IPS-NIHi7 (cell line): Measurements from ENCODE around the gene GSPT2.
"Not testable (repeated sequence)": the region's sequence is repeated elsewhere in the genome, so short reads cannot be mapped to it uniquely, and the experiment has no call there.

Experiments
- DNase-seq: peaks from one replicate; pipeline ENCODE4 v3.0.0; 2012; ENCODE audit warnings: mixed read lengths; ENCODE audit errors: extremely low spot score

GSPT2 gene

GRCh38 chrX:51743179-51743957 is at the start of gene GSPT2:
Gene GSPT2 (plus strand): TSS chrX:51743442. CDS start chrX:51743627, 185 bp downstream.
- DNase-seq, result peak; percentile 55

- DNase-seq, result no peak
These were observed 49.0 kb upstream of the GSPT2 start for GRCh38 chrX:51694254-51694653.

- no peak for DNase-seq
These were observed 45.8 kb upstream of the GSPT2 start for GRCh38 chrX:51697397-51697796.

GRCh38 chrX:51710277-51711164 is 32.7 kb upstream of the GSPT2 start, which contains the start of gene CENPVL1:
Gene CENPVL1 (plus strand): TSS chrX:51710512. CDS start chrX:51710512, 0 bp downstream.
- DNase-seq, result not testable (repeated sequence)

- not testable (repeated sequence) for DNase-seq
These were observed 30.1 kb upstream of the GSPT2 start for GRCh38 chrX:51712943-51713647.

GRCh38 chrX:51728202-51728601 is 15.0 kb upstream of the GSPT2 start:
- DNase-seq, result no peak

GRCh38 chrX:51737091-51737490 is 6.2 kb upstream of the GSPT2 start:
- no peak for DNase-seq

- DNase-seq, result peak; percentile 25
These were observed 656 bp upstream of the GSPT2 start for GRCh38 chrX:51742586-51742985.

- DNase-seq, result no peak
These were observed 4.4 kb downstream of the GSPT2 start for GRCh38 chrX:51747671-51748070.

- DNase-seq, result peak; percentile 23
These were observed 16.0 kb downstream of the GSPT2 start for GRCh38 chrX:51759055-51759839.

- no peak for DNase-seq
These were observed 17.4 kb downstream of the GSPT2 start for GRCh38 chrX:51760657-51761056.

- no peak for DNase-seq
These were observed 23.3 kb downstream of the GSPT2 start for GRCh38 chrX:51766546-51766945.

- DNase-seq, result peak; percentile 28
These were observed 33.6 kb downstream of the GSPT2 start for GRCh38 chrX:51776851-51777250.

- DNase-seq, result peak; percentile 33
These were observed 36.1 kb downstream of the GSPT2 start for GRCh38 chrX:51779306-51779705.

GRCh38 chrX:51795136-51795535 is 51.9 kb downstream of the GSPT2 start:
- no peak for DNase-seq
